ENCODE measurements around the gene GPALPP1.

Gene GPALPP1

GRCh38 chr13:44976949-44977583 is 12.3 kb upstream of the GPALPP1 start:
- no peak for TF ChIP-seq EZH2phosphoT487 (IDR thresholded peaks at IDR 0.05; ENCODE audit: borderline replicate concordance, low read length)
- TF ChIP-seq CTCF (IDR thresholded peaks at IDR 0.05; ENCODE audit: low read depth, low read length, poor library complexity, severe bottlenecking), result no peak
- no peak overlapping the region for H3K4me3 ChIP-seq (ENCODE audit: low read length)
- no peak overlapping the region for H3K4me2 ChIP-seq (ENCODE audit: low read length)
- H3F3A ChIP-seq (ENCODE audit: control insufficient read depth, insufficient read depth), result no peaks in the 10 kb centered on the region
- no peaks in the 10 kb centered on the region for H4K20me1 ChIP-seq (ENCODE audit: control insufficient read depth, insufficient read depth, low read depth, low read length)
- H3K27me3 ChIP-seq (ENCODE audit: control insufficient read depth, low read length), result no peaks in the 10 kb centered on the region
- no peaks in the 10 kb centered on the region for H3K9me3 ChIP-seq (ENCODE audit: control insufficient read depth, insufficient read depth, low read length)
- no peaks in the 10 kb centered on the region for H3K9me2 ChIP-seq (replicated peaks; ENCODE audit: control insufficient read depth, low read length)
- H3K27ac ChIP-seq (ENCODE audit: low read depth, low read length), result no peak overlapping the region
- peaks cover 73% of the 10 kb centered on the region for H3K36me3 ChIP-seq (ENCODE audit: control insufficient read depth, low read length)
- H3K79me2 ChIP-seq (ENCODE audit: control insufficient read depth, low read length), result peaks cover 3% of the 10 kb centered on the region; the same call in 1 of the 2 replicates
- peaks cover 14% of the 10 kb centered on the region for H3K4me1 ChIP-seq (ENCODE audit: control insufficient read depth, low read length)

- H3K9me2 ChIP-seq (replicated peaks; ENCODE audit: control insufficient read depth, low read length), result no peaks in the 10 kb centered on the region
- peaks cover 6% of the 10 kb centered on the region; the same call in 1 of the 2 replicates for H4K20me1 ChIP-seq (ENCODE audit: control insufficient read depth, insufficient read depth, low read depth, low read length)
- H3K9me3 ChIP-seq (ENCODE audit: control insufficient read depth, insufficient read depth, low read length), result no peaks in the 10 kb centered on the region
- no peak overlapping the region for H3K4me3 ChIP-seq (ENCODE audit: low read length)
- no peaks in the 10 kb centered on the region for H3K27me3 ChIP-seq (ENCODE audit: control insufficient read depth, low read length)
- peaks cover 12% of the 10 kb centered on the region for H3K79me2 ChIP-seq (ENCODE audit: control insufficient read depth, low read length)
- peaks cover 14% of the 10 kb centered on the region for H3K4me1 ChIP-seq (ENCODE audit: control insufficient read depth, low read length)
- no peak overlapping the region for H3K27ac ChIP-seq (ENCODE audit: low read depth, low read length)
- H3K36me3 ChIP-seq (ENCODE audit: control insufficient read depth, low read length), result peaks cover 68% of the 10 kb centered on the region
- TF ChIP-seq CTCF (IDR thresholded peaks at IDR 0.05; ENCODE audit: low read depth, low read length, poor library complexity, severe bottlenecking), result no peak
- TF ChIP-seq EZH2phosphoT487 (IDR thresholded peaks at IDR 0.05; ENCODE audit: borderline replicate concordance, low read length), result no peak
- no peaks in the 10 kb centered on the region for H3F3A ChIP-seq (ENCODE audit: control insufficient read depth, insufficient read depth)
- H3K4me2 ChIP-seq (ENCODE audit: low read length), result no peak overlapping the region
Measured at GRCh38 chr13:44978328-44978727, 11.0 kb upstream of the GPALPP1 start.

- Histone ChIP-seq H3K79me2 (ENCODE audit: control insufficient read depth, low read length) (peaks cover 95% of the 10 kb centered on the region), H3K4me2 (ENCODE audit: low read length) (peak overlapping the region; percentile 68), H3K9me2 (replicated peaks; ENCODE audit: control insufficient read depth, low read length) (no peaks in the 10 kb centered on the region), H4K20me1 (ENCODE audit: control insufficient read depth, insufficient read depth, low read depth, low read length) (no peaks in the 10 kb centered on the region), H3K9me3 (ENCODE audit: control insufficient read depth, insufficient read depth, low read length) (no peaks in the 10 kb centered on the region), H3K4me1 (ENCODE audit: control insufficient read depth, low read length) (peaks cover 24% of the 10 kb centered on the region), H3F3A (ENCODE audit: control insufficient read depth, insufficient read depth) (no peaks in the 10 kb centered on the region), H3K4me3 (ENCODE audit: low read length) (peak overlapping the region; percentile 95), H3K27me3 (ENCODE audit: control insufficient read depth, low read length) (no peaks in the 10 kb centered on the region), H3K27ac (ENCODE audit: low read depth, low read length) (no peak overlapping the region), H3K36me3 (ENCODE audit: control insufficient read depth, low read length) (peaks cover 14% of the 10 kb centered on the region)
- TF ChIP-seq CTCF (IDR thresholded peaks at IDR 0.05; ENCODE audit: low read depth, low read length, poor library complexity, severe bottlenecking) (no peak), EZH2phosphoT487 (IDR thresholded peaks at IDR 0.05; ENCODE audit: borderline replicate concordance, low read length) (no peak)
Measured at GRCh38 chr13:44989941-44990340, 603 bp downstream of the GPALPP1 start.

All from DOHH2 (cell line).